GM12801 (cell line): ENCODE results near the gene HLTF.

Experiments used
- CTCF ChIP-seq: IDR thresholded peaks from one replicate; pipeline ENCODE4 v1.5.1; 2011; ENCODE audit warnings: control low read depth; ENCODE audit not compliant: insufficient read length; ENCODE audit errors: extremely low read depth

Gene HLTF

GRCh38 chr3:149016669-149017541, 69.4 kb downstream of the HLTF start:
- no peak for TF ChIP-seq CTCF

- no peak for TF ChIP-seq CTCF
These were observed 70.1 kb downstream of the HLTF start for GRCh38 chr3:149016242-149016641.

- TF ChIP-seq CTCF = no peak
These were observed 70.9 kb downstream of the HLTF start for GRCh38 chr3:149015393-149015792.

- no peak for TF ChIP-seq CTCF
These were observed 72.6 kb downstream of the HLTF start for GRCh38 chr3:149013726-149014125.

GRCh38 chr3:149011676-149012075, 74.7 kb downstream of the HLTF start:
- no peak for TF ChIP-seq CTCF

- no peak for TF ChIP-seq CTCF
These were observed 75.4 kb downstream of the HLTF start for GRCh38 chr3:149010966-149011365.

- TF ChIP-seq CTCF = no peak
These were observed 75.8 kb downstream of the HLTF start for GRCh38 chr3:149010504-149010951.
